Right atrium auricular region (tissue), 2 donors: Measurements from ENCODE around the gene PTPRN2. TPM values are rescaled to one million over a fixed set of nuclear protein-coding genes. Genes with fewer than 3 reads are reported as not detected.

Experiments
- DNase-seq: peaks from one replicate; pipeline ENCODE4 v3.0.0-alpha.2; 2019; ENCODE audit warnings: low spot score
- H3K27ac ChIP-seq, 2 donors: fragments of 200-600 bp; sonication (generic); 1 replicate in 1 of 2; 2 replicates in 1 of 2; pipeline ENCODE4 v1.5.1; 2016 to 2019
- H3K27me3 ChIP-seq, 2 donors: fragments of 200-600 bp; sonication (generic); one replicate each; pipeline versions ENCODE4 v1.5.1 to v1.6.0; 2017 to 2019
- H3K36me3 ChIP-seq: fragments of 200-600 bp; sonication (generic); one replicate; pipeline ENCODE4 v1.5.1; 2016
- H3K4me1 ChIP-seq, 2 donors: fragments of 200-600 bp; sonication (generic); one replicate each; pipeline versions ENCODE4 v1.5.1 to v1.6.0; 2017 to 2019
- H3K4me3 ChIP-seq, 2 donors: fragments of 200-600 bp; sonication (generic); 1 replicate in 1 of 2; 2 replicates in 1 of 2; pipeline ENCODE4 v1.5.1; 2017 to 2019; ENCODE audit warnings: mild to moderate bottlenecking in 1 of 2, moderate library complexity in 1 of 2
- H3K9me3 ChIP-seq, 2 donors: fragments of 200-600 bp; sonication (generic); one replicate each; pipeline ENCODE4 v1.5.1; 2019
- CTCF ChIP-seq, 2 donors: fragments of 200-600 bp; sonication (generic); IDR thresholded peaks; one replicate each; pipeline ENCODE4 v1.5.1; 2019; ENCODE audit warnings: antibody characterized with exemption in 2 of 2
- total RNA-seq, 2 donors: library from RNA; depleted of rRNA; stranded (reverse); fragments of >200 nt; gene quantifications; one replicate each; pipeline ENCODE4 v1.1.0, GENCODE V29; 2016

The PTPRN2 gene
- total RNA-seq, 2 donors from 2014 or later, result 2.6 to 2.7 TPM

- Histone ChIP-seq H3K4me3 (no peak overlapping the region), H3K27me3 (no peaks in the 10 kb centered on the region), H3K9me3 (no peaks in the 10 kb centered on the region), H3K4me1 (no peaks in the 10 kb centered on the region), H3K36me3 (no peaks in the 10 kb centered on the region), H3K27ac (no peak overlapping the region)
- no peak for DNase-seq
- no peak for TF ChIP-seq CTCF (IDR thresholded peaks at IDR 0.05)
Observed at GRCh38 chr7:158067931-158068482, 519.6 kb downstream of the PTPRN2 start.

GRCh38 chr7:158067219-158067930 is 520.2 kb downstream of the PTPRN2 start:
- no peaks in the 10 kb centered on the region for H3K4me1 ChIP-seq
- H3K27me3 ChIP-seq, result no peaks in the 10 kb centered on the region
- no peaks in the 10 kb centered on the region for H3K36me3 ChIP-seq
- no peak overlapping the region for H3K4me3 ChIP-seq
- H3K27ac ChIP-seq, result no peak overlapping the region
- no peaks in the 10 kb centered on the region for H3K9me3 ChIP-seq
- no peak for DNase-seq
- TF ChIP-seq CTCF (IDR thresholded peaks at IDR 0.05), result no peak

- no peak for DNase-seq
- H3K27me3 ChIP-seq, result no peaks in the 10 kb centered on the region
- H3K27ac ChIP-seq, result no peak overlapping the region
- no peak for TF ChIP-seq CTCF (IDR thresholded peaks at IDR 0.05)
- no peaks in the 10 kb centered on the region for H3K36me3 ChIP-seq
- H3K4me1 ChIP-seq, result no peaks in the 10 kb centered on the region
- no peak overlapping the region for H3K4me3 ChIP-seq
- H3K9me3 ChIP-seq, result no peaks in the 10 kb centered on the region
Observed at GRCh38 chr7:158066085-158066484, 521.5 kb downstream of the PTPRN2 start.

GRCh38 chr7:158065340-158065739 is 522.3 kb downstream of the PTPRN2 start:
- Histone ChIP-seq H3K36me3 (no peaks in the 10 kb centered on the region), H3K27me3 (no peaks in the 10 kb centered on the region), H3K4me1 (no peaks in the 10 kb centered on the region), H3K27ac (no peak overlapping the region), H3K4me3 (no peak overlapping the region), H3K9me3 (no peaks in the 10 kb centered on the region)
- DNase-seq, result no peak
- TF ChIP-seq CTCF (IDR thresholded peaks at IDR 0.05), result no peak

GRCh38 chr7:158064631-158065030 is 523.0 kb downstream of the PTPRN2 start:
- no peaks in the 10 kb centered on the region for H3K36me3 ChIP-seq
- no peaks in the 10 kb centered on the region for H3K4me1 ChIP-seq
- no peaks in the 10 kb centered on the region for H3K27me3 ChIP-seq
- no peak for TF ChIP-seq CTCF (IDR thresholded peaks at IDR 0.05)
- no peak overlapping the region for H3K4me3 ChIP-seq
- no peak overlapping the region for H3K27ac ChIP-seq
- H3K9me3 ChIP-seq, result no peaks in the 10 kb centered on the region
- DNase-seq, result no peak
